Measurements from ENCODE around the gene FBXW5. TPM values are rescaled to one million over a fixed set of nuclear protein-coding genes. Genes with fewer than 3 reads are reported as not detected.
A peak's percentile ranks its signal among the peaks of the same experiment; 100 is the strongest.

FBXW5 gene
- total RNA-seq, 1 donor from 2014 or later = 45.4 TPM

GRCh38 chr9:136925414-136926153 lies 19.0 kb downstream of the FBXW5 start:
- H3K9me3 ChIP-seq (ENCODE audit: control insufficient read depth in 3 of 3, low read length in 3 of 3) = no peaks in the 10 kb centered on the region
- H3K4me3 ChIP-seq (ENCODE audit: low read length in 3 of 3) = no peak overlapping the region
- peak overlapping the region; percentile 19 for H3K27ac ChIP-seq (ENCODE audit: low read depth, low read length)
- H3K36me3 ChIP-seq (ENCODE audit: control insufficient read depth in 3 of 3, insufficient read depth in 3 of 3, low read length in 3 of 3) = peaks cover 18 to 31% (median 21%) of the 10 kb centered on the region in 3 donors
- peaks cover 27 to 62% (median 58%) of the 10 kb centered on the region in 3 donors for H3K4me1 ChIP-seq (ENCODE audit: control insufficient read depth in 3 of 3, insufficient read depth in 3 of 3, low read length in 3 of 3)
- no peaks in the 10 kb centered on the region for H3K27me3 ChIP-seq (ENCODE audit: control insufficient read depth in 3 of 3, insufficient read depth in 3 of 3, low read length in 3 of 3)
- peak overlapping the region in 1 of 3 donors; percentile 40 for H3K9ac ChIP-seq (ENCODE audit: low read depth in 1 of 3, low read length in 3 of 3)

- Histone ChIP-seq H3K27ac (ENCODE audit: low read depth, low read length) (no peak overlapping the region), H3K36me3 (ENCODE audit: control insufficient read depth in 3 of 3, insufficient read depth in 3 of 3, low read length in 3 of 3) (peaks cover 26 to 43% (median 30%) of the 10 kb centered on the region in 3 donors), H3K4me1 (ENCODE audit: control insufficient read depth in 3 of 3, insufficient read depth in 3 of 3, low read length in 3 of 3) (peaks cover 15 to 46% (median 42%) of the 10 kb centered on the region in 3 donors)
Observed at GRCh38 chr9:136923881-136924280, 20.7 kb downstream of the FBXW5 start.

GRCh38 chr9:136922540-136922939 lies 22.0 kb downstream of the FBXW5 start:
- peaks cover 30 to 46% (median 33%) of the 10 kb centered on the region in 3 donors for H3K36me3 ChIP-seq (ENCODE audit: control insufficient read depth in 3 of 3, insufficient read depth in 3 of 3, low read length in 3 of 3)
- H3K4me1 ChIP-seq (ENCODE audit: control insufficient read depth in 3 of 3, insufficient read depth in 3 of 3, low read length in 3 of 3) = peaks cover 4 to 33% (median 29%) of the 10 kb centered on the region in 3 donors
- H3K27ac ChIP-seq (ENCODE audit: low read depth, low read length) = no peak overlapping the region
- H3K9ac ChIP-seq (ENCODE audit: low read depth in 1 of 3, low read length in 3 of 3) = peak overlapping the region in 1 of 3 donors; percentile 46
- no peaks in the 10 kb centered on the region for H3K9me3 ChIP-seq (ENCODE audit: control insufficient read depth in 3 of 3, low read length in 3 of 3)
- H3K4me3 ChIP-seq (ENCODE audit: low read length in 3 of 3) = no peak overlapping the region
- H3K27me3 ChIP-seq (ENCODE audit: control insufficient read depth in 3 of 3, insufficient read depth in 3 of 3, low read length in 3 of 3) = no peaks in the 10 kb centered on the region

More at GRCh38 chr9:136923881-136924280, 20.7 kb downstream of the FBXW5 start:
- H3K4me3 ChIP-seq (ENCODE audit: low read length in 3 of 3) = no peak overlapping the region
- H3K27me3 ChIP-seq (ENCODE audit: control insufficient read depth in 3 of 3, insufficient read depth in 3 of 3, low read length in 3 of 3) = no peaks in the 10 kb centered on the region
- no peak overlapping the region for H3K9ac ChIP-seq (ENCODE audit: low read depth in 1 of 3, low read length in 3 of 3)
- H3K9me3 ChIP-seq (ENCODE audit: control insufficient read depth in 3 of 3, low read length in 3 of 3) = no peaks in the 10 kb centered on the region

- peaks cover 3 to 27% (median 22%) of the 10 kb centered on the region in 3 donors for H3K4me1 ChIP-seq (ENCODE audit: control insufficient read depth in 3 of 3, insufficient read depth in 3 of 3, low read length in 3 of 3)
- H3K4me3 ChIP-seq (ENCODE audit: low read length in 3 of 3) = no peak overlapping the region
- H3K9me3 ChIP-seq (ENCODE audit: control insufficient read depth in 3 of 3, low read length in 3 of 3) = no peaks in the 10 kb centered on the region
- peaks cover 33 to 48% (median 37%) of the 10 kb centered on the region in 3 donors for H3K36me3 ChIP-seq (ENCODE audit: control insufficient read depth in 3 of 3, insufficient read depth in 3 of 3, low read length in 3 of 3)
- H3K27me3 ChIP-seq (ENCODE audit: control insufficient read depth in 3 of 3, insufficient read depth in 3 of 3, low read length in 3 of 3) = no peaks in the 10 kb centered on the region
- no peak overlapping the region for H3K27ac ChIP-seq (ENCODE audit: low read depth, low read length)
- peak overlapping the region in 1 of 3 donors; percentile 19 for H3K9ac ChIP-seq (ENCODE audit: low read depth in 1 of 3, low read length in 3 of 3)
Observed at GRCh38 chr9:136921718-136922117, 22.8 kb downstream of the FBXW5 start.

GRCh38 chr9:136921307-136921706 lies 23.2 kb downstream of the FBXW5 start:
- H3K27ac ChIP-seq (ENCODE audit: low read depth, low read length) = no peak overlapping the region
- no peaks in the 10 kb centered on the region for H3K27me3 ChIP-seq (ENCODE audit: control insufficient read depth in 3 of 3, insufficient read depth in 3 of 3, low read length in 3 of 3)
- peaks cover 3 to 25% (median 22%) of the 10 kb centered on the region in 3 donors for H3K4me1 ChIP-seq (ENCODE audit: control insufficient read depth in 3 of 3, insufficient read depth in 3 of 3, low read length in 3 of 3)
- H3K36me3 ChIP-seq (ENCODE audit: control insufficient read depth in 3 of 3, insufficient read depth in 3 of 3, low read length in 3 of 3) = peaks cover 35 to 48% (median 38%) of the 10 kb centered on the region in 3 donors
- no peak overlapping the region for H3K9ac ChIP-seq (ENCODE audit: low read depth in 1 of 3, low read length in 3 of 3)
- no peak overlapping the region for H3K4me3 ChIP-seq (ENCODE audit: low read length in 3 of 3)
- H3K9me3 ChIP-seq (ENCODE audit: control insufficient read depth in 3 of 3, low read length in 3 of 3) = no peaks in the 10 kb centered on the region

GRCh38 chr9:136920734-136921231 lies 23.8 kb downstream of the FBXW5 start:
- Histone ChIP-seq H3K4me1 (ENCODE audit: control insufficient read depth in 3 of 3, insufficient read depth in 3 of 3, low read length in 3 of 3) (peaks cover 3 to 20% (median 16%) of the 10 kb centered on the region in 3 donors), H3K4me3 (ENCODE audit: low read length in 3 of 3) (no peak overlapping the region), H3K36me3 (ENCODE audit: control insufficient read depth in 3 of 3, insufficient read depth in 3 of 3, low read length in 3 of 3) (peaks cover 31 to 46% (median 36%) of the 10 kb centered on the region in 3 donors), H3K9ac (ENCODE audit: low read depth in 1 of 3, low read length in 3 of 3) (no peak overlapping the region), H3K27me3 (ENCODE audit: control insufficient read depth in 3 of 3, insufficient read depth in 3 of 3, low read length in 3 of 3) (no peaks in the 10 kb centered on the region), H3K27ac (ENCODE audit: low read depth, low read length) (no peak overlapping the region), H3K9me3 (ENCODE audit: control insufficient read depth in 3 of 3, low read length in 3 of 3) (no peaks in the 10 kb centered on the region)

- H3K27ac ChIP-seq (ENCODE audit: low read depth, low read length) = no peak overlapping the region
Observed at GRCh38 chr9:136920069-136920468, 24.5 kb downstream of the FBXW5 start.

GRCh38 chr9:136917902-136918301 lies 26.6 kb downstream of the FBXW5 start:
- H3K4me3 ChIP-seq (ENCODE audit: low read length in 3 of 3) = no peak overlapping the region
- H3K36me3 ChIP-seq (ENCODE audit: control insufficient read depth in 3 of 3, insufficient read depth in 3 of 3, low read length in 3 of 3) = peaks cover 27 to 49% (median 39%) of the 10 kb centered on the region in 3 donors
- H3K27ac ChIP-seq (ENCODE audit: low read depth, low read length) = no peak overlapping the region
- H3K27me3 ChIP-seq (ENCODE audit: control insufficient read depth in 3 of 3, insufficient read depth in 3 of 3, low read length in 3 of 3) = no peaks in the 10 kb centered on the region
- peaks cover 0 to 10% (median 9%) of the 10 kb centered on the region in 3 donors for H3K4me1 ChIP-seq (ENCODE audit: control insufficient read depth in 3 of 3, insufficient read depth in 3 of 3, low read length in 3 of 3)
- H3K9ac ChIP-seq (ENCODE audit: low read depth in 1 of 3, low read length in 3 of 3) = no peak overlapping the region
- H3K9me3 ChIP-seq (ENCODE audit: control insufficient read depth in 3 of 3, low read length in 3 of 3) = no peaks in the 10 kb centered on the region

More at GRCh38 chr9:136920069-136920468, 24.5 kb downstream of the FBXW5 start:
- Histone ChIP-seq H3K9ac (ENCODE audit: low read depth in 1 of 3, low read length in 3 of 3) (no peak overlapping the region), H3K27me3 (ENCODE audit: control insufficient read depth in 3 of 3, insufficient read depth in 3 of 3, low read length in 3 of 3) (no peaks in the 10 kb centered on the region), H3K4me3 (ENCODE audit: low read length in 3 of 3) (no peak overlapping the region), H3K36me3 (ENCODE audit: control insufficient read depth in 3 of 3, insufficient read depth in 3 of 3, low read length in 3 of 3) (peaks cover 32 to 49% (median 42%) of the 10 kb centered on the region in 3 donors), H3K4me1 (ENCODE audit: control insufficient read depth in 3 of 3, insufficient read depth in 3 of 3, low read length in 3 of 3) (peaks cover 0 to 13% (median 10%) of the 10 kb centered on the region in 3 donors), H3K9me3 (ENCODE audit: control insufficient read depth in 3 of 3, low read length in 3 of 3) (no peaks in the 10 kb centered on the region)

GRCh38 chr9:136916330-136917184 lies 28.0 kb downstream of the FBXW5 start:
- no peaks in the 10 kb centered on the region for H3K9me3 ChIP-seq (ENCODE audit: control insufficient read depth in 3 of 3, low read length in 3 of 3)
- H3K4me1 ChIP-seq (ENCODE audit: control insufficient read depth in 3 of 3, insufficient read depth in 3 of 3, low read length in 3 of 3) = peaks cover 0 to under 1% (median under 1%) of the 10 kb centered on the region in 3 donors
- H3K4me3 ChIP-seq (ENCODE audit: low read length in 3 of 3) = no peak overlapping the region
- no peak overlapping the region for H3K9ac ChIP-seq (ENCODE audit: low read depth in 1 of 3, low read length in 3 of 3)
- H3K36me3 ChIP-seq (ENCODE audit: control insufficient read depth in 3 of 3, insufficient read depth in 3 of 3, low read length in 3 of 3) = peaks cover 27 to 48% (median 39%) of the 10 kb centered on the region in 3 donors
- no peak overlapping the region for H3K27ac ChIP-seq (ENCODE audit: low read depth, low read length)
- H3K27me3 ChIP-seq (ENCODE audit: control insufficient read depth in 3 of 3, insufficient read depth in 3 of 3, low read length in 3 of 3) = no peaks in the 10 kb centered on the region

All from skeletal muscle tissue (tissue), 4 donors.